ENCODE results near the gene NARS2. TPM values are rescaled to one million over a fixed set of nuclear protein-coding genes. Genes with fewer than 3 reads are reported as not detected.

NARS2 gene
- total RNA-seq, 1 donor from 2014 or later, result 11.6 TPM

DNA sequence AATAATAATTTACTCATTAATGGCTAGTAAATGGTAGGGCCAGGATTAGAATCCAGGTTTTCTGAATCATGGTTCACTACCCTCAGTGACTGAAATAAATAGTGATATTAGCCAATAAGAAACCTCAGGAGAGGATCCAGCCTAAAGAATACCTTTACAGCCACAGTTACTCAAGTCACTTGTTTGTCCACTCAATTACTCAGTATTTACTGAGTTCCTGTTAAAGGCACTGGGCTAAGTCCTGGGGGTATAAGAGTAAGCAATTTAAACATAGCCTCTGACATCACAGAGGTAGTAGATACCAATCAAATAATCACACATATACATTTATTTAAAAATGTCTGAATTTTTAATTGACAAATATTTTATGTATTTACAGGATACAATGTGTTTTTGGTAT is 100.2 kb downstream of the NARS2 start:
- DNase-seq (ENCODE audit: extremely low spot score, unreplicated experiment), result no peak
- no peaks in the 10 kb centered on the region for H3K9me3 Mint-ChIP-seq (ENCODE audit: unreplicated experiment)
- no peaks in the 10 kb centered on the region for H3K4me1 Mint-ChIP-seq (ENCODE audit: unreplicated experiment)
- H3K27ac Mint-ChIP-seq (ENCODE audit: unreplicated experiment), result no peak overlapping the region
- no peaks in the 10 kb centered on the region for H3K27me3 Mint-ChIP-seq (ENCODE audit: unreplicated experiment)
- H3K36me3 Mint-ChIP-seq (ENCODE audit: unreplicated experiment), result peaks cover 22% of the 10 kb centered on the region
- TF ChIP-seq, protein P1, sequence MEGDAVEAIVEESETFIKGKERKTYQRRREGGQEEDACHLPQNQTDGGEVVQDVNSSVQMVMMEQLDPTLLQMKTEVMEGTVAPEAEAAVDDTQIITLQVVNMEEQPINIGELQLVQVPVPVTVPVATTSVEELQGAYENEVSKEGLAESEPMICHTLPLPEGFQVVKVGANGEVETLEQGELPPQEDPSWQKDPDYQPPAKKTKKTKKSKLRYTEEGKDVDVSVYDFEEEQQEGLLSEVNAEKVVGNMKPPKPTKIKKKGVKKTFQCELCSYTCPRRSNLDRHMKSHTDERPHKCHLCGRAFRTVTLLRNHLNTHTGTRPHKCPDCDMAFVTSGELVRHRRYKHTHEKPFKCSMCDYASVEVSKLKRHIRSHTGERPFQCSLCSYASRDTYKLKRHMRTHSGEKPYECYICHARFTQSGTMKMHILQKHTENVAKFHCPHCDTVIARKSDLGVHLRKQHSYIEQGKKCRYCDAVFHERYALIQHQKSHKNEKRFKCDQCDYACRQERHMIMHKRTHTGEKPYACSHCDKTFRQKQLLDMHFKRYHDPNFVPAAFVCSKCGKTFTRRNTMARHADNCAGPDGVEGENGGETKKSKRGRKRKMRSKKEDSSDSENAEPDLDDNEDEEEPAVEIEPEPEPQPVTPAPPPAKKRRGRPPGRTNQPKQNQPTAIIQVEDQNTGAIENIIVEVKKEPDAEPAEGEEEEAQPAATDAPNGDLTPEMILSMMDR (IDR thresholded peaks at IDR 0.05), result no peak
- no peak overlapping the region for H3K4me3 Mint-ChIP-seq (ENCODE audit: unreplicated experiment)

DNA sequence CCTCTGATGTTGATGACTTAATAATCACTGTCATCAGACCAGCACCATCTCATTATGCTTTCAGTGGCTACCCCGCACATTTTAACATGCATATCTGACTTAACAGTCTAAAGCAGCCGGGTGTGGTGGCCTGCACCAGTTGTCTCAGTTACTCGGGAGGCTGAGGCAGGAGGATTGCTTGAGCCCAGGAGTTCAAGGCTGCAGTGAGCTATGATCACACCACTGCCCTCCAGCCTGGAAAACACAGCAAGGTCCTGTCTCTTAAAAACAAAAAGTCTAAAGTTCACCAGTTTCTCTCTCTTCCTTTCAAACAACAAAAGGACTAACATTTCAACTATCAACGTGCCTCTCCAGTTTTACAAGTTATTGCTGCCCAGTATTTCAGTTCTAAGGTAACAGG is 101.8 kb downstream of the NARS2 start:
- no peak for DNase-seq (ENCODE audit: extremely low spot score, unreplicated experiment)
- H3K4me1 Mint-ChIP-seq (ENCODE audit: unreplicated experiment), result no peaks in the 10 kb centered on the region
- peaks cover 21% of the 10 kb centered on the region for H3K36me3 Mint-ChIP-seq (ENCODE audit: unreplicated experiment)
- TF ChIP-seq, protein P1 (IDR thresholded peaks at IDR 0.05), result no peak
- no peak overlapping the region for H3K27ac Mint-ChIP-seq (ENCODE audit: unreplicated experiment)
- no peaks in the 10 kb centered on the region for H3K27me3 Mint-ChIP-seq (ENCODE audit: unreplicated experiment)
- H3K4me3 Mint-ChIP-seq (ENCODE audit: unreplicated experiment), result no peak overlapping the region
- no peaks in the 10 kb centered on the region for H3K9me3 Mint-ChIP-seq (ENCODE audit: unreplicated experiment)

DNA sequence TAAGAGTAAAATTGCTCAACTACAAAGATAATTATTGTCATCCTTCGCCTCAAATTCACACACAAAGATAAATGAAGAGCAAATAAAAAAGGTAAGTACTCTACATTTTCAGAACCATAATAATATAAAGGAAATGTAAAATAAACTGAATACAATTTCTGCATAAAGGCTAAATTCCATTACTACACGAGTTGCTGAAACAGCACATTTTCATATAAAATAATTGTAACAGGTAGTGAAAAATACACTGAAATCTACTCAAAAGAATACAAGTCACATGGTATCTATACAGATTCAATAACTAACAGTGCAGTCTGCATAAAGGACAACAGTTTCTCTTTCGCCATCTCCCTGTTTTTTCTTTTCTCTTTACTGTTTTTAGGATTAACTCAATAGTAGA is 102.3 kb downstream of the NARS2 start:
- peaks cover 16% of the 10 kb centered on the region for H3K36me3 Mint-ChIP-seq (ENCODE audit: unreplicated experiment)
- no peaks in the 10 kb centered on the region for H3K27me3 Mint-ChIP-seq (ENCODE audit: unreplicated experiment)
- no peak overlapping the region for H3K4me3 Mint-ChIP-seq (ENCODE audit: unreplicated experiment)
- no peak for DNase-seq (ENCODE audit: extremely low spot score, unreplicated experiment)
- TF ChIP-seq, protein P1 (IDR thresholded peaks at IDR 0.05), result no peak
- H3K4me1 Mint-ChIP-seq (ENCODE audit: unreplicated experiment), result no peaks in the 10 kb centered on the region
- H3K27ac Mint-ChIP-seq (ENCODE audit: unreplicated experiment), result no peak overlapping the region
- H3K9me3 Mint-ChIP-seq (ENCODE audit: unreplicated experiment), result no peaks in the 10 kb centered on the region

DNA sequence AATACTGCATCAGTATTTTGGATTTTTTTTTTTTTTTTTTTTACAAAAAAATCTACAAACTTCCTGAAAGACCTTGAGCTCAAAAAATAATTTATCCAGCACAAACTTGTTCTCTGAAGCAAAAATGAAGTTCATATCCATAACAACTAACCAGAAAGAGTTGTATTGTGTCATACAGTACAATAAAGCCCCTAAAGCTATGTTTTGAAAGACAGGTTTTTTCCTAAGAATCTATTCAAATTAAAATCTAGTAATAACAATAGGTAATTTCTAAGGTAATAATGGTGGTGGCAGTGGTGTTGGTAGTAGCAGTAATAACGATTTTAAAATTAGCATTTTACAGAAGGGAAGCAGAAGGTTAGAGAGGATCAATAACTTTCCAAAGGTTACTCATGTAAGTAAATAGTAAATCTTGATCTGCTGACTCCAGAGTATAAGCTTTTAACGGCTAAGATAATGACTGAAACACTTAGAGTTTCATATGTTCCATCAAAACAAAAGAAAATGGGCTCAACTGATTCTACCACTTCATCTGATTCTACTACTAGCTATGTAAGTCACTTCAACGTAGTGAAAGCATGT is 103.7 kb downstream of the NARS2 start:
- Mint-ChIP-seq H3K27ac (ENCODE audit: unreplicated experiment) (no peak overlapping the region), H3K4me3 (ENCODE audit: unreplicated experiment) (no peak overlapping the region), H3K9me3 (ENCODE audit: unreplicated experiment) (no peaks in the 10 kb centered on the region)

DNA sequence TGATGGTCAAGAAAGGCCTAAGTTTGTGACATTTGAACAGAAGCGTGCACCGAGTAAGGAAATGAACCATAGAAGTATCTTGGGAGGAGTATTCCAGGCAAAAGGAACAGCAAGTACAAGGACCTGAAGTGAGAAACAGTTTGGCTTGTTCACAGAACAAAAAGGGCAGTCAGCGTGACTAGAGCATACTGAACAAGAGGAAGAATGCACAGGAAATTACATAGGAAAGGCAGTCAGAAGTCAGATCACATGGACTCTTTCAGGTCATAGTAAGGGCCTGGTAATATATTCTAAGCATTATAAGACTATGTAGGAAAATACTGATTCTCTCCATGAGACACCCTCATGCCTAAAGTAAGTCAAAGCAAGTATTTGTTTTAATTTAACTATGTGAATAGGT is 104.8 kb downstream of the NARS2 start:
- no peaks in the 10 kb centered on the region for H3K27me3 Mint-ChIP-seq (ENCODE audit: unreplicated experiment)
- H3K27ac Mint-ChIP-seq (ENCODE audit: unreplicated experiment), result no peak overlapping the region
- TF ChIP-seq, protein P1 (IDR thresholded peaks at IDR 0.05), result no peak
- H3K4me1 Mint-ChIP-seq (ENCODE audit: unreplicated experiment), result no peaks in the 10 kb centered on the region
- H3K4me3 Mint-ChIP-seq (ENCODE audit: unreplicated experiment), result no peak overlapping the region
- peaks cover 16% of the 10 kb centered on the region for H3K36me3 Mint-ChIP-seq (ENCODE audit: unreplicated experiment)
- H3K9me3 Mint-ChIP-seq (ENCODE audit: unreplicated experiment), result no peaks in the 10 kb centered on the region
- DNase-seq (ENCODE audit: extremely low spot score, unreplicated experiment), result no peak

More for the DNA sequence above, 103.7 kb downstream of the NARS2 start:
- Mint-ChIP-seq H3K27me3 (ENCODE audit: unreplicated experiment) (no peaks in the 10 kb centered on the region), H3K36me3 (ENCODE audit: unreplicated experiment) (peaks cover 12% of the 10 kb centered on the region), H3K4me1 (ENCODE audit: unreplicated experiment) (no peaks in the 10 kb centered on the region)
- TF ChIP-seq, protein P1 (IDR thresholded peaks at IDR 0.05), result no peak
- DNase-seq (ENCODE audit: extremely low spot score, unreplicated experiment), result no peak

Measured in osteocyte (in vitro differentiated cells).